MM.1S (cell line): ENCODE results near the gene HEMK1.

Source experiments
- DNase-seq: peaks from one replicate; pipeline ENCODE4 v3.0.0-alpha.2; 2015
- H2AFZ ChIP-seq: fragments of 300-600 bp; sonication (generic); 2 replicates; pipeline ENCODE4 v1.6.0; 2016; ENCODE audit warnings: antibody characterized with exemption, low read length
- H3F3A ChIP-seq: fragments of 300-600 bp; sonication (generic); 2 replicates; pipeline ENCODE4 v1.6.1; 2016; ENCODE audit warnings: mild to moderate bottlenecking, antibody characterized with exemption, low read length, moderate library complexity, mixed read lengths; ENCODE audit not compliant: insufficient read depth
- H3K27ac ChIP-seq: fragments of 300-600 bp; sonication (generic); 2 replicates; pipeline ENCODE4 v1.5.1; 2016; ENCODE audit warnings: mild to moderate bottlenecking, low read length
- H3K27me3 ChIP-seq: fragments of 300-600 bp; sonication (generic); replicated peaks from 2 replicates; pipeline ENCODE4 v1.6.0; 2016; ENCODE audit warnings: low read length; ENCODE audit not compliant: insufficient read depth
- H3K36me3 ChIP-seq: fragments of 300-600 bp; sonication (generic); replicated peaks from 2 replicates; pipeline ENCODE4 v1.6.1; 2016; ENCODE audit warnings: mild to moderate bottlenecking, low read length, mixed read lengths; ENCODE audit not compliant: insufficient read depth
- H3K4me1 ChIP-seq: fragments of 300-600 bp; sonication (generic); 2 replicates; pipeline ENCODE4 v1.6.1; 2016; ENCODE audit warnings: low read length, mixed read lengths
- H3K4me2 ChIP-seq: fragments of 300-600 bp; sonication (generic); 2 replicates; pipeline ENCODE4 v1.6.0; 2016; ENCODE audit warnings: low read depth, low read length
- H3K4me3 ChIP-seq: fragments of 300-600 bp; sonication (generic); 2 replicates; pipeline ENCODE4 v1.5.1; 2016; ENCODE audit warnings: low read length, mixed read lengths
- H3K79me2 ChIP-seq: fragments of 300-600 bp; sonication (generic); 2 replicates; pipeline ENCODE4 v1.6.1; 2016; ENCODE audit warnings: mixed run types, low read length, mixed read lengths
- H3K9ac ChIP-seq: fragments of 300-600 bp; sonication (generic); 2 replicates; pipeline ENCODE4 v1.6.1; 2016; ENCODE audit warnings: low read length, mixed read lengths
- H3K9me2 ChIP-seq: fragments of 300-600 bp; sonication (generic); replicated peaks from 2 replicates; pipeline ENCODE4 v1.6.1; 2016; ENCODE audit warnings: mild to moderate bottlenecking, low read length, mixed read lengths; ENCODE audit not compliant: insufficient read depth
- H3K9me3 ChIP-seq: fragments of 300-600 bp; sonication (generic); replicated peaks from 2 replicates; pipeline ENCODE4 v1.6.1; 2016; ENCODE audit warnings: mild to moderate bottlenecking, low read length, mixed read lengths; ENCODE audit not compliant: insufficient read depth
- H4K20me1 ChIP-seq: fragments of 300-600 bp; sonication (generic); 2 replicates; pipeline ENCODE4 v1.6.1; 2016; ENCODE audit warnings: mild to moderate bottlenecking, low read length, moderate library complexity, mixed read lengths; ENCODE audit not compliant: insufficient read depth
- CTCF ChIP-seq: fragments of 300-600 bp; sonication (generic); IDR thresholded peaks from 2 replicates; pipeline ENCODE4 v1.5.1; 2016; ENCODE audit warnings: antibody characterized with exemption, low read length, mixed read lengths
- EZH2 ChIP-seq: fragments of 300-600 bp; sonication (generic); optimal IDR thresholded peaks from 2 replicates; pipeline ENCODE3; 2017; ENCODE audit warnings: low read depth, mild to moderate bottlenecking, antibody characterized with exemption, low read length, mixed read lengths
- EZH2phosphoT487 ChIP-seq: fragments of 300-600 bp; sonication (generic); IDR thresholded peaks from 2 replicates; pipeline ENCODE4 v1.6.1; 2018; ENCODE audit warnings: antibody characterized with exemption, low read length

The HEMK1 gene

DNA sequence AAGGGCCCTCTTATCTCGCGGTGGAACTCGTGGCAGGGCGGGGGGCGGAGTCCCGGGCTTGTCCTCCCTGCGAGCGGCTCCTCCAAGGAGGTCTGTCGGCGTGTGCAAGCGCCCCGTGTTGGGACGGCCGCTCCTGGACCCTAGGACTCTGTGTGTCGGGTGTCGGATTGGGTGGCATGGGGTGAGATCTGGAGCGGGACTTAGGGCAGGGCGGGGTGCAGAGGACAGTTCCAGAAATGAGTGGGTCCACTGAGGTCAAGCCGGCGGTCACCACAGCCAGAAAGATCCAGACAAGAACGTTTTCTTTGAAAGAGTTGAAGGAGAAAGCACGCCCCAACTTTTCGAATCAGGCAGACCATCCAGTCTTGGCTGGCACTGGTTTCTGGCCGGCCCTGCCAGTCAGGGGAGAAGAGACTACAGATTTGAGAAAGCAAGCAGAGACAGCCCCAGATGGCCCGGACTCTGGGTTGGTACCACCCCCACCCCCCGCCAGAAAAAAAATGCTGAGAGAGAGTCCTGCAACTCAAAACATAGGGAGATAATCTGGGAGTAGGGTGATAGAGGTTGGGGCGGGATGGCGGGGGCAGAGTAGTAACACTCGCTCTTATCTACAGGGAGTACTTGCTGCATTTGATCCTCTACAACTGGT is 43.0 kb downstream of the HEMK1 start:
- no peak overlapping the region for H3K27ac ChIP-seq
- H3K4me2 ChIP-seq = peak overlapping the region; percentile 99
- no peak for DNase-seq
- H3K4me3 ChIP-seq = peak overlapping the region; percentile 76
- H2AFZ ChIP-seq = peak overlapping the region; percentile 96
- no peaks in the 10 kb centered on the region for H3K9me2 ChIP-seq
- TF ChIP-seq CTCF = no peak
- TF ChIP-seq EZH2 = no peak
- no peak for TF ChIP-seq EZH2phosphoT487
- no peaks in the 10 kb centered on the region for H3K9me3 ChIP-seq
- no peaks in the 10 kb centered on the region for H3K36me3 ChIP-seq
- H4K20me1 ChIP-seq = no peaks in the 10 kb centered on the region
- no peaks in the 10 kb centered on the region for H3K27me3 ChIP-seq
- peaks cover 21% of the 10 kb centered on the region for H3F3A ChIP-seq
- H3K9ac ChIP-seq = peak overlapping the region; percentile 53; the same call in 1 of the 2 replicates
- H3K4me1 ChIP-seq = peaks cover 18% of the 10 kb centered on the region
- peaks cover 2% of the 10 kb centered on the region; the same call in 1 of the 2 replicates for H3K79me2 ChIP-seq

- H3K36me3 ChIP-seq = no peaks in the 10 kb centered on the region
- TF ChIP-seq CTCF (no peak), EZH2phosphoT487 (no peak), EZH2 (no peak)
- H3K79me2 ChIP-seq = peaks cover 11% of the 10 kb centered on the region
- H3K9ac ChIP-seq = no peak overlapping the region; the same call in 1 of the 2 replicates
- no peak overlapping the region; the same call in 1 of the 2 replicates for H2AFZ ChIP-seq
- no peaks in the 10 kb centered on the region for H3K9me2 ChIP-seq
- peaks cover 21% of the 10 kb centered on the region for H3F3A ChIP-seq
- H3K4me1 ChIP-seq = peaks cover 23% of the 10 kb centered on the region
- no peak for DNase-seq
- no peaks in the 10 kb centered on the region for H4K20me1 ChIP-seq
- H3K27ac ChIP-seq = no peak overlapping the region
- H3K27me3 ChIP-seq = no peaks in the 10 kb centered on the region
- H3K4me2 ChIP-seq = peak overlapping the region; percentile 99
- H3K9me3 ChIP-seq = no peaks in the 10 kb centered on the region
- H3K4me3 ChIP-seq = no peak overlapping the region
Observed at GRCh38 chr3:50612970-50613846, 43.9 kb downstream of the HEMK1 start.

DNA sequence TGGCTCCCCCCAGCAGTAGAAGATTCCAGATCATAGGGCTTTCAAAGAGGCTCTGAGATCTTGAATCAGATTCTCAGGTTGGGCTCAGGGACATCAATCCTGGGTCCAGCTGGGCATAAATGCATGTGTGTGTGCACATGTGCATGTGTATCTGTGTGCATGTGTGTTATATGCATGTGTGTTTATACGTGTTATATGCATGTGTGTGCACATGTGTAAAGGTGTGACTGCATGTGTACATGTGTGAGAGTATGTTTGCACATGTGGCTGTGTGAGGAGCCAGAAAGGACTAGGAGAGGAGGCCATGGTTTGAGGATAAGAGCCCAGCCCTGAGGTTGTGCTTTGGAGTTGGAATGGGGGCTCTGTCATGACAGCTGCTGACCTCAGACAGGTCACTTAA is 45.9 kb downstream of the HEMK1 start:
- peaks cover 12% of the 10 kb centered on the region for H3K79me2 ChIP-seq
- DNase-seq = no peak
- no peaks in the 10 kb centered on the region for H3K36me3 ChIP-seq
- H3K4me3 ChIP-seq = no peak overlapping the region
- no peak overlapping the region for H3K9ac ChIP-seq
- peaks cover 25% of the 10 kb centered on the region for H3K4me1 ChIP-seq
- H3K27ac ChIP-seq = no peak overlapping the region
- H2AFZ ChIP-seq = no peak overlapping the region
- no peaks in the 10 kb centered on the region for H4K20me1 ChIP-seq
- H3K9me3 ChIP-seq = no peaks in the 10 kb centered on the region
- H3F3A ChIP-seq = peaks cover 21% of the 10 kb centered on the region
- H3K9me2 ChIP-seq = no peaks in the 10 kb centered on the region
- TF ChIP-seq EZH2 = no peak
- TF ChIP-seq CTCF = no peak
- TF ChIP-seq EZH2phosphoT487 = no peak
- H3K27me3 ChIP-seq = no peaks in the 10 kb centered on the region
- no peak overlapping the region for H3K4me2 ChIP-seq
